Stimulated activated CD4-positive, alpha-beta T cell treated with anti-CD3 and anti-CD28 coated beads, Interleukin-15, amount 100 ng/mL, for 48 hours (primary cell): ENCODE measurements around the gene LAMB3.
"Not testable (repeated sequence)": the region's sequence is repeated elsewhere in the genome, so short reads cannot be mapped to it uniquely, and the experiment has no call there.

Experiments
- DNase-seq, 2 donors: peaks; one replicate each; pipeline ENCODE4 v3.0.0-alpha.2; 2020; ENCODE audit warnings: low read depth in 2 of 2

The LAMB3 gene

DNA sequence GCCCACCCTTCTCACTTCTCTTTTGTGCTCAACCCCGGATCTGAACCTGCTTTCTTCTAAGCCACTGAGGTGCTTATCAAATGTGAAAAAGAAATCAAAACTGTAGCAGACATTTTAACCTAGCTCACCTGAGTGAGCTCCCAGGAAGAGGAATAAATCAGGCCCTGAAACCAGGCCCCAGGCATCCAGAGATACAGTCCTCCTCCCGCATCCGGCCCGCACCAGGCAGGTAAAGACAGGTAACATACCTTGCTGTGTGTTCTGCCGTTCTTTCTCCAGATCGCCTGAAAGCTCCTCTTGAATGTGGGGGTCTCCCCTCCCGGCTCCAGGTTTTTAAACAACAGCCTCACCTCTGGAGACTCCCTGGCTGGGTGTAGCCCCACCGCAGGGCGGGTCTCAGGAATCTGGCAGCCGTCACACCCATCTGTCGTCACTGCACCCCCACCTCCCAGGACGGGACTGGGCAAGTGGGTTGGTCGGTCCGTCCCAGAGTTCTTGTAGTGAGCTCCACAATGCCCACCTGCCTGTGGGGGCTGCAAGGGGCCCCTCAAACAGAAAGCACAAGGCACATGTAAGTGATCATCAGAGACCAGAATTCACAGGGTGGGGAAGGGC lies at the start of gene LAMB3:
Gene LAMB3 (minus strand): TSS at position 305 of the 615 bp plus-strand sequence. CDS start 1,481 bp downstream, outside the sequence.
- DNase-seq, result no peak

- DNase-seq, result not testable (repeated sequence)
Measured at GRCh38 chr1:209700686-209701085, 48.5 kb upstream of the LAMB3 start.

DNA sequence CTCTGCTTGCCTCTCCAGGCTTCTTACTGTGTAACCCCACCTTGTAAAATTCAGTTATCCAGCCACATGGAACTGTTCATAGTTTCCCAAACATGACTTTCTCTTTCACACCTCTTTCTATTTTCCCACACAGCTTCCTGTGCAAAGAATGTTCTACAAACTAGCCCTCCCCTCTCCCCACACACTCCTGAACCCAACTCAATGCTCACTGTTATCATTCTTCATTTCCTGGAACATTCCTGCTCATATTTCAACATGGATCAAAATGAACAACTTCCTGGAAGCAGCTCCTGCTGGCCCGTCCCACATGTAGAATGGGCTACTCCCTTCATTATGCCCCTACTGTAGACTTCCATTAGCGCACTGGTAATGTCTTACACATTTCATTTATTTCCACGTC lies 44.9 kb upstream of the LAMB3 start:
- DNase-seq, result no peak

- DNase-seq, result no peak
Measured at GRCh38 chr1:209696673-209697072, 44.4 kb upstream of the LAMB3 start.

GRCh38 chr1:209692745-209693504 lies 40.7 kb upstream of the LAMB3 start:
- DNase-seq, result peak; percentile 59 to 72

GRCh38 chr1:209692296-209692695 lies 40.1 kb upstream of the LAMB3 start:
- DNase-seq, result no peak

GRCh38 chr1:209691237-209691636 lies 39.0 kb upstream of the LAMB3 start:
- no peak for DNase-seq

GRCh38 chr1:209689477-209689876 lies 37.3 kb upstream of the LAMB3 start:
- DNase-seq, result no peak

DNA sequence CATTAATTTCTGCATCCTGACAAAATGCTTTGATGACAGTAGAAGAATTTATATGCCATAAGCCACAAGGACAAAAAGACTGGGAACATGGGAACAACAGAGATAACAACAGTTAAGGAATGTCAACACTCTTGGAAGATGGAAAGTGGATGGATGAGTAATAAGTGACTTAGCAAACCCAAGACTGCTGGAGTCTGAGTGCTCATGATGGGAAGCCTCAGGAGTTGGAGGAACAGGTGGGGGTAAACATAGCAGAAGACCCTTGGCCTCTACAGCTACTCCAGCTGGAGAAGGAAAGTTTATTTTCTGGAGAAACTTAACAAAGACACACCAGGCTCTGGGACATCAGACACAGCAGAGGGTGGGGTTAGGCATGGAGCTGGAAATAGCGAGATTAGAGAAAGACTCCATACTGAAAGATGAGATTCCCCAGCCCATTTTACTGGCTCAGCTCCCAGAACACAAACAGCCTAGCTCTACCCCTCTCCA lies 36.6 kb upstream of the LAMB3 start:
- DNase-seq, result no peak

DNA sequence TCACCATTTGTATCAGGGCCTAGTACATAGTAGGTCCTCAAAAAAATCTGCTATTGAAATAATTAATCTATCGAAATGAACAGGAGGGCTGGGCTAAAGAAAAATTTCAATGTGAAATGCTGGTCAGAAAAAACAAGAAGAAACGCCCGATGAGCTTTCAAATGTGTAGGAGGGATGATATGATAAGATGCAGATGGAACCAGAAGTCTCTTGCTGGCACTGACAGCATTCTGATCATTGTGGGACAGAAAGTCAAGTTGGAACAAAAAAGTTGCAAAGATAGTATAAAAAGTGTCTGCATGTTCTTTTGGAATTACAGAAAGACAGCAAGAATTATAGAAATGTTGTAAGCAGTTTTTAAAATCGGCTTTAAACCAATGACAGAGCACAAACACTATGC lies 34.1 kb upstream of the LAMB3 start:
- no peak for DNase-seq

GRCh38 chr1:209685821-209686220 lies 33.6 kb upstream of the LAMB3 start:
- no peak for DNase-seq

- no peak for DNase-seq
Measured at GRCh38 chr1:209678981-209679539, 26.8 kb upstream of the LAMB3 start.

DNA sequence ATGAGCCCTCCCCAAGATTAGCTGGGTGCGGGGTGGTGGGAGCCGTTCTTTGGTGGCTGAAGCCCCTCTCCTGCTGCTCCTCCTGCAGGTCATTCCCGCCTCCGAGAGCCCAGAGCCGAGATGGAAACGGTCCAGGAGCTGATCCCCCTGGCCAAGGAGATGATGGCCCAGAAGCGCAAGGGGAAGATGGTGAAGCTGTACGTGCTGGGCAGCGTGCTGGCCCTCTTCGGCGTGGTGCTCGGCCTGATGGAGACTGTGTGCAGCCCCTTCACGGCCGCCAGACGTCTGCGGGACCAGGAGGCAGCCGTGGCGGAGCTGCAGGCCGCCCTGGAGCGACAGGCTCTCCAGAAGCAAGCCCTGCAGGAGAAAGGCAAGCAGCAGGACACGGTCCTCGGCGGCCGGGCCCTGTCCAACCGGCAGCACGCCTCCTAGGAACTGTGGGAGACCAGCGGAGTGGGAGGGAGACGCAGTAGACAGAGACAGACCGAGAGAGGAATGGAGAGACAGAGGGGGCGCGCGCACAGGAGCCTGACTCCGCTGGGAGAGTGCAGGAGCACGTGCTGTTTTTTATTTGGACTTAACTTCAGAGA lies 23.4 kb upstream of the LAMB3 start:
- no peak for DNase-seq

GRCh38 chr1:209674957-209675564 lies 22.8 kb upstream of the LAMB3 start, which contains the start of gene G0S2:
TSS of gene G0S2 (plus strand) at chr1:209675412. CDS start at chr1:209675685, 273 bp downstream.
- peak; percentile 23 to 32 for DNase-seq

DNA sequence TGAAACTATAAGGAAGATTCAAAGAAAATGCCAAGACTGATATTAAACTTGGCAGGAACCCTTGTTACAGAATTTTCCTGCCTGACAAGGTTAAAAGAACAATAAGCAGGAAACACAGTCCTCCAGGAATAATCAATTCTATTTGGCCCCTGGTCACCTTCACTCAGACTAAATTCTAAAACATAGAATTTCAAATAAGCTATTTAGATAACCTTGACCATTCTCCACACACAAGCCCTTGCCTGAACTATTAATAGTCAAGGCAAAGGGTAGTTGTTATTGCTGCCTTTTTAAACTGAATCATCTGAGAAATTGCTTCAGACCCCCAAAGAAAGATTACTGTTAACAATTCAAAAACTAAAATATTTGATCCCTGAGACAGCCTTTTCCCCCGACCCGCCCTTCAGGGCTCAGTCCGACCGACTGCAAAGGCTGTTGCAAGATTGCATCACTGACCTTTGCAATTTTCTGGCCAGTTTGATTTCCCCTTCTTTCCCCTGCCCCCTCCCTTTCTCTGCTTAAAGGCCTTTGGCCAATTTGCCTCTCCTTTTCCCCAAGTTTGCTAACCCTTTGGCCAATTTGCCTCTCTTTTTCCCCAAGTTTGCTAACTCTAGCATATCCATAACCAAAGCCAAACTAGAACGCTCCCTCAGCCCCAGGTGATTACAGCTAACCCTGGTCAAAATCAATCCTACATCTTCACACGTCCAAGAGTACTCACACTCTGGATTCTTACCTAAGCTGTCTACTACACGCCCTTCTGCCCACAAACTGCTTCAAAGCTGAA lies 21.6 kb upstream of the LAMB3 start:
- DNase-seq, result no peak

DNA sequence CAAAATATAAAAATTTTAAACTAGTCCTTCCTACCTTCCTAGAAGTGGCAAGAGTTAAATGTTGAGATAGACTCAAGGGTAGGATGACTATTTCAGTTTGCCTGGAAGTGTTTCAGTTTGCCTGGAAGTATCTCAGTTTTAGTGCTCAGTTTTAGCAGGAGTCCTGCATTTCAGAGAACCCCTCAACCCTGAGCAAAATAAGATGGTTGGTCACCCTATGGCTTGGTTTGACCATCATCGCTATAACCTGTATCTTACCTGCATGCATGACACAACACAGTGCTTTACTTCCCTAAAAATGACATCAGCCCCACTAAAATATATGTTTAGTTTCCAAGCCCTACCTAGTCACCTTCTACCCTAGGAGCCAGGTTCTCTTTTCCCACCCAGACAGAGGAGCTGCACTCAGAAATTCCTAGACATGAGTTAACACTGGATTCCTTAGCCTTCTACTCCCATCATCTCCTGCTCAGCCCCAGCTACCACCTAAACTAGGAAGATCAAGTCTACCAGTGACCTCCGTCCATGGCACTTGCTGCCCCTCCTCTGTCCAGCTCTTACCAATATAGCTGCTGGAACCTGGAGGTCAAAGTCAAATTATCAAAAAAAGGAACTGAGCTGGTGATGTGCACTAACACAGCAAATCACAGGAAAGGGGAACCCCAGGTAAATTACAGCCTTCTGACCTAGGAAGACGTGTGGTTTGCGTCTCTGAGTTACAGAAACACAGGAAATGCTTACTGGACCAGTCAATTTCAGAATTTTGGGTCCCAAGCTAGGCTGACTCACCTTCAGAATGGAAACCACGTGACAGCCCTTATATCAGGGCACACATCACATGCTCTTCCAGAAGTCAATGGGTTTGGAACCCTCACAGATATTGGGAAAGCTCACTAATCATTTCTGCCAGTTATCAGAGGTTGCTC lies 20.7 kb upstream of the LAMB3 start:
- DNase-seq, result no peak

DNA sequence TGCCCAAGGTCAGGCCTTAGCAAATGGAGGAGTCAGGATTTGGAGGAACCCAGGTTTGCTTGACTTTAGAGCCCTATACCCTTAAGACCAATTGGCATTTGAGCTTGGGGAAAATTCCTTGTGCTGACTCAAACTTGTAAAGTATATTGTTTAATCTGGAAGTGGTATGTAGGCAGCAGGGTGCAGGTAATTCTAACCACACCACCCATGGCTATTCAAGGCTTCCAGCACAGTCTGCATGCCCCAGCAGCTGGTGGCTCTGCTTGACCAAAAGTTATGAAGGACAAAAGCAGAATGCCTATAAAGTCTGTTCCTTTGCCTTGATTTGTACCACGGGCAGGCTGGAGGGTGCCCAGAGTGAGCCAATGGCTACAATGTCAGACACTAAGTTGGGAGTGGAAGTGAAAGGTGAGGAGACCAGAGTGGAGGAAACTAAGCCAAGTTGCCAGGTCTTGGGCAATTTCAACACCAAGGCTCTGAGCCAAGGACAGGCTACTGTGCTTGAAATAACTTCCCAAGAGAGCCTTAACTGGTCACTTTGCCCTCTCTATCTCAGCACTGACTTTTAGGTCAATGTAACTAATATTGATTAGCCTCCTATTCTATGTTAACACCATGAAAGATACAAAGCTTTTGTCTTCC lies 18.3 kb upstream of the LAMB3 start:
- DNase-seq, result no peak

GRCh38 chr1:209667708-209668107 lies 15.5 kb upstream of the LAMB3 start:
- no peak for DNase-seq

- no peak for DNase-seq
Measured at GRCh38 chr1:209667103-209667502, 14.9 kb upstream of the LAMB3 start.
